Measurements from ENCODE around the gene CKAP4.

Gene CKAP4

GRCh38 chr12:106240821-106241220 lies 7.0 kb downstream of the CKAP4 start:
- DNase-seq (ENCODE audit: low read depth): no peak

DNA sequence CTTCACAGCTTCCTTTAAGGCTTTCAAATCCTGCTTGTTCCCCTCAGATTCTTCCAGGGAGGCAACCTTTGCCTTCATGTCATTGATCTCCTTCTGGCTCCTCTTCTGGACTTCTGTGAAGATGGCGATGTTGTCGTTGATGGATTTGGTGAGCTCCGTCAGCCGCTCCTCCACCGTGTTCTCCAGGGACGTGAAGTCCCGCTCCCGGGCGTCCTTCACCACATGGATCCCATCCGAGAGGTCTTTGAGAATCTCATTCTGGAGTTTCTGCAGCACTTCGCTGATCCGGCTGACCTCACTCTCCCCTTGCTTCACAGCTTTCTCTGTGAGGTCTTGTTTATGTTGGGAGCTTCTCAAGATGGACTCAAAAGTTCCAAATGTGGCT lies 7.9 kb downstream of the CKAP4 start:
- no peak for DNase-seq (ENCODE audit: low read depth)

DNA sequence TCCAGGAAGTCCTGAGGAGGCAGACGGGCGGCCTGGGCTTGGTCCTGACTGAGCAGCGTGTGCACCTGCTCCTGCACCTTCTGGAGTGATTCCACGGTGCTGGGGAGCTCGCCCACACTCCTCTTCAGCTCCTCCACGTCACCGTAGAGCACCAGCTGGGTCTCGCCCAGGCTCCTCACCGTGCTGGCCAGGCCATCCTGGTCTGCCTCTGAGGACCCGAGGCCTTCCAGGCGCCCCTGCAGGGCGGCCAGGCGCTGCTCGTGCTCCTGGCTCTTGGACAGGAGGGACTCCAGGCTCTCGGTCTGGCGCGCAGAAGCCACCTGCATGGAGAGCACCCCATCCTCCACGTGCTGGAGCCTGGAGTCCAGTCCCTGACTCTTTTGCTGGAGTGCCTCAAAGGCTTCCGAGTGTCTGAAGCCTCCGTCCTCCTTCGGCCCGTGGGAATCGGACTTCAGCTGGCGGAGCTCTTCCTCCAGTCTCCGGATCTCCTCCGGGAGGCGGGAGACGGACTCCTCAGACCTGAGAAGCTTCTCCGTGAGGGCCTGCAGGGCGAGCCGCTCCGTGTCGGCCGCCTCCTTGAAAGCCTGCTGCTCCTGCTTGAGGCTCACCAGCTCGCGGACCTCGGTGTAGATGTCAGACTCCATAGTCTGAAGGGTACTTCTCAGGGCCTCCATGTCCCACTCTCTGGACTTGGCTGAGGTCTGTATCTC lies 8.4 kb downstream of the CKAP4 start:
- DNase-seq (ENCODE audit: low read depth): no peak

DNA sequence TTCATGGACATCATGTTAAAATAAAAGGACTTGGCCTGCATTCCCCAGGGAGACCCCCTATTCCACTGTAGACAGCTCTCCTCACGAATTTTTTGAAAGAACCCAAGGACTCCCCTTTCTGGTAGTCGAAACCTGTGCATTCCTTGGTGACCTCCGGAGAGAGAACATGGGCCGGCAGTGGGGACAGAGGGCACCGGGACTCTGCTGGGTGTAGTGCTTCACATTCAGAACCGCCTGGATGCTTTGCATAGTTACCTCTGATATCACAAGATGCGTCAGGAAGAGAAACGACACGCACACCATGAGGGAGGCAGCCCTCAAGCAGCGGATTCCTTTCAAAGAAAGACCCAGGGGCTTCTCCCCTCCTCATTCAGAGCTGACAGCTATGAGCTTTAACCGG lies 9.7 kb downstream of the CKAP4 start:
- no peak for DNase-seq (ENCODE audit: low read depth)

- DNase-seq (ENCODE audit: low read depth): no peak
Measured at GRCh38 chr12:106235770-106236169, 12.1 kb downstream of the CKAP4 start.

- DNase-seq (ENCODE audit: low read depth): peak; percentile 56
Measured at GRCh38 chr12:106234449-106234848, 13.4 kb downstream of the CKAP4 start.

DNA sequence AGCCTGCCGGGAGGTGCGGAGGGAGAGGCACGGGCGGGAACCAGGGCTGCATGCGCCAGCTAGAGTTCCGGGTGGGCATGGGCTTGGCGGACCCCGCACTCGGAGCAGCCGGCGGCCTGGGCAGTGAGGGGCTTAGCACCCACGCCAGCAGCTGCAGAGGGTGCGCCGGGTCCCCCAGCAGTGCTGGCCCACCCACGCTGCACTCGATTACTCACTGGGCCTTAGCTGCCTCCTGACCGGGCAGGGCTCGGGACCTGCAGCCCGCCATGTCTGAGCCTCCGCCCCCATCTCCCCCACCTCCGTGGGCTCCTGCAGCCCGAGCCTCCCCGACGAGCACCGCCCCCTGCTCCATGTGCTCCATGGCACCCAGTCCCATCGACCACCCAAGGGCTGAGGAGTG lies 14.8 kb downstream of the CKAP4 start:
- DNase-seq (ENCODE audit: low read depth): no peak

GRCh38 chr12:106229036-106229591 lies 18.7 kb downstream of the CKAP4 start:
- no peak for DNase-seq (ENCODE audit: low read depth)

GRCh38 chr12:106228320-106228710 lies 19.5 kb downstream of the CKAP4 start:
- DNase-seq (ENCODE audit: low read depth): no peak

DNA sequence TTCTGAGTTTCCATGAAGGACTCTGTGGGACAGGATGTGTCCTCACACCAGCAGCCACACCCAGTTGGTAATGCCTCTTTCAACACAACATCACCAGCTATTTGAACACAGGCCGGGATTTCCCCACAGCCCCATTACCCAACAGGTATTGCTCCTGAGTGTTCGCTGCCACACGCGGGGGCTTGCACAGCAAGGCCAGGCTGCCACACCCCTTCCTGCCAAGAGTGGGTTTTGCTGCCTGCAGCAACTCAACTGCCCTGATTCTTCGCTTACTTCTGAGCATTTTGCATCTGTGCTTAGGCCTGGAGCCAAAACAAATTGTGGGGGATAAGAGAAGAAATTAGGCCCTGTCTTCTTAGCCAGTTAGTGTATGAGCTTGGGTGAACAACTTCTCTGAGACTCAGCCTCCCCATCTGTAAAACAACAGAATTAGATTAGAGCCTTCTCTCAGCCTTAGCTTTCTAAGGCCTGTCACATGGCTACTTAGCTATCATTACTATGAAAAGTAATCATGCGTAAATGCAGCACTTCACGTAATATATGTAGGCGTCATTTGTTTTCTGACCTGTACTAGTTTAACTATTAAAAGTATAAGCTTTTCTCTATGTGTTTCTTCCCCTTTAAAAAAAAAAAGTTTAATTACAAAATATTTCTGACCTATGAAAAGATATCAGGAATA lies 20.0 kb downstream of the CKAP4 start:
- DNase-seq (ENCODE audit: low read depth): peak; percentile 65

DNA sequence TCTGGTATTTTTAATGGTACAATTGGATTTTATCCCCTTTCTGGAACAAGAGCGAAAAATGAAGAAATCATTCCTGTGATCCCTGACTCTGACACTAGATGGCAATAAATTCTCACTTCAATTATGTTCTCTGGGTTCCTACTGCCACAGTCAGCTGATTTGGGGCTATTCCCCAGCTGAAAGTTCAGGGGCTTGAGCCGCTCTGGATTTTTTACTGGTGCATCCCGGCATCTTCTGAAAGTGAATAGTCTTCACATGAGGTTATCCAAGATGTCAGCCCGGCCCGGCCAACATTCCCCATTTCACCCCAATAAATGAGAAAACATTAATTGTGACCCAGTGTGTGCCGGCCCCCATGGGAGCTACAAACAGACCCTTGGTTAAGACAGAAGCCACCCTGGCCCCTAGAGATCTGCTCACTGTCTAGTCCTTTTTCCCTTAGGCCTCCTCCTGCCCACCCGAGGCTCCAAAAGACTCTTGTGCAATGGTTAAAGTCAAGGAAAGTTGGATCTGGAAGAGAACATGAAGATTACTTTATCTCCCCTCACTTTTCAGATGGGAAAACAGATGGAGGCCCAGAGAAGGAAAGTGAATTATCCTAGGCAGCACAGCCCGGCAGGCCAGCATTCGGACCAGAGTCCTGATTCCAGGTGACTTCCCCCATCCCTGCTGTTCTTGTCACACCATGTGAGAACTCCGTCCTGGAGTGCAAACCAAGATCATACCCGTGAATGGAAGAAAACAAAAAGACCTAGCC lies 20.8 kb downstream of the CKAP4 start:
- peak; percentile 55 for DNase-seq (ENCODE audit: low read depth)

- no peak for DNase-seq (ENCODE audit: low read depth)
Measured at GRCh38 chr12:106224355-106224706, 23.5 kb downstream of the CKAP4 start.

GRCh38 chr12:106223485-106224354 lies 24.1 kb downstream of the CKAP4 start:
- DNase-seq (ENCODE audit: low read depth): peak; percentile 54

- DNase-seq (ENCODE audit: low read depth): no peak
Measured at GRCh38 chr12:106220536-106220935, 27.3 kb downstream of the CKAP4 start.

DNA sequence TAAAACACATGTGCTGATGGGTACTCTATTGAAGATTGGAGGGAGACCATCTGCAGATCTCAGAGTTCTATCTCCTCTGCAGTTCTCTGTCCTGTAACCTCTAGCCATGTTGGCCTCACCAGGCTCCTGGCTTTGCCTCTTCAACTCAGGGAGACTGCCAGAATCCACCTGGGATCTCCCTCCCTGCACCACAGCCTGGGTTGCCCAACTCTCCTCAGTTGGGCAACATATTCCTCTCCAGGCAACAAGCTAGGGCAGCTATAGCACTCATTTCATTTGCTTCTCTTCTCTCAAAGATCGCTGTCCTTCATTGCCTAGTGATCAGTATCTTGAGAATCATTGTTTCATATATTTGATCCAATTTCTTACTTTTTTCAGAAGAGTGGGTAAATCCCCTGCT lies 28.8 kb downstream of the CKAP4 start:
- no peak for DNase-seq (ENCODE audit: low read depth)

DNA sequence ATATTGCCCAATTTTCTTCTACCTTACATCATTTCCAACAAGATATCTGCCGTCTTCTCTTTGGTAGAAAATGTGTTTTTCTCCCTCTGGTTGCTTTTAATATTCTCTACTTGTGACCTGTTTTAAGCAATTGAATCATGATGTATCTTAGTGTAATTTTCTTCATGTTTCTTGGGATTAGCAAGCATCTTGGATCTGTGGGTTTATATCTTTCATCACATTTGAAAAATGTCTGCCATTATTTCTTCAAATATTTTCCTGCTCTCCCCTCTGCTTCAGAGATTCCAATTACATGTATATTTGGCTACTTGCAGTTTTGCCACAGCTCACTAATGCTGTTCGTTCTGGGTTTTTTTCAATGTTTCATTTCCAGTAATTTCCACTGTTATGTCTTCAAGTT lies 30.1 kb downstream of the CKAP4 start:
- DNase-seq (ENCODE audit: low read depth): no peak

GRCh38 chr12:106214571-106214970 lies 33.2 kb downstream of the CKAP4 start:
- DNase-seq (ENCODE audit: low read depth): no peak

DNA sequence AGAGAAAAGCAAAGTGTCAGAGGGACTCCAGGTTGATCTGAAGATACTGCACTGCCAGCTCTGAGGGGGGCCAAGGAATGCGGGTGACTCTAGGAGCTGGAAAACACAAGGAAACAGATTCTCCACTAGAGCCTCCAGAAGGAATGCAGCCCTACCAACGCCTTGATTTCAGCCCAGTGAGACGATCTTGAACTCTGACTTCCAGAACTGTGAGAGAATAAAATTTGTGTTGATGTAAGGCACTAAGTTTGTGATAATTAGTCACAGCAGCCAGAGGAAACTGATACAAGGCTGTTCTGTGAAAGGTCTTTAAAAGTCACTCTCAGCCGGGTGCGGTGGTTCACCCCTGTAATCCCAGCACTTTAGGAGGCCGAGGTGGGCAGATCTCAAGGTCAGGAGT lies 34.2 kb downstream of the CKAP4 start:
- no peak for DNase-seq (ENCODE audit: low read depth)

GRCh38 chr12:106211973-106212372 lies 35.8 kb downstream of the CKAP4 start:
- no peak for DNase-seq (ENCODE audit: low read depth)

GRCh38 chr12:106205208-106206069 lies 42.4 kb downstream of the CKAP4 start:
- no peak for DNase-seq (ENCODE audit: low read depth)

DNA sequence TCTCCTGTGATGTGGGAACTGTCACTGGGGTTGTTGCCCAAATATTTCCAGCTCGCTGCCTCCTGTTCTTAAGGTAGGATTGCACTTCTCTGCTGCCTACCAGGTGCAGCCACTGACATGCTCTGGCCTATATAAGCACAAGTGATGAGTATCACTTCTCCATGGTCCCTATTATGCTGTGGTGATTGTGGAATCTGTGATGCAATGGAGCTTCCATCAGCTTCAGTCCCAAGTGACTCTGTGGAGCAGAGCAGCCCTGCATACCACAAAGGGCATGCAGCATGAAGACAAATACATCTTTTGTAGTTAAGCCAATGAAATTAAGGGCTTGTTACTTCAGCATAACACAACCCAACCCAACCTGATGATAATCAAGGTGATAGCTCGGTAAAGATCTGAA lies 43.5 kb downstream of the CKAP4 start:
- DNase-seq (ENCODE audit: low read depth): no peak

Measured in iris pigment epithelial cell (primary cell).